Measurements from ENCODE around the gene SNRPF.

The SNRPF gene

GRCh38 chr12:95859947-95860850 is 1.4 kb downstream of the SNRPF start:
- Histone ChIP-seq H3K4me3 (ENCODE audit: low read depth in 1 of 2, low read length in 1 of 2) (no peak overlapping the region), H3K9me3 (no peaks in the 10 kb centered on the region), H3K27ac (no peak overlapping the region), H3K4me1 (ENCODE audit: control insufficient read depth in 1 of 2, insufficient read depth in 1 of 2, low read depth in 1 of 2, low read length in 1 of 2) (peaks cover 23 to 26% of the 10 kb centered on the region in 2 experiments), H3K36me3 (peaks cover 6% of the 10 kb centered on the region), H3K27me3 (peaks cover 30% of the 10 kb centered on the region)
- no peak for TF ChIP-seq CTCF (IDR thresholded peaks at IDR 0.05)

- Histone ChIP-seq H3K27ac (no peak overlapping the region), H3K4me3 (ENCODE audit: low read depth in 1 of 2, low read length in 1 of 2) (no peak overlapping the region), H3K9me3 (no peaks in the 10 kb centered on the region), H3K4me1 (ENCODE audit: control insufficient read depth in 1 of 2, insufficient read depth in 1 of 2, low read depth in 1 of 2, low read length in 1 of 2) (peaks cover 23 to 26% of the 10 kb centered on the region in 2 experiments), H3K27me3 (peaks cover 13% of the 10 kb centered on the region), H3K36me3 (peaks cover 11% of the 10 kb centered on the region)
- TF ChIP-seq CTCF (IDR thresholded peaks at IDR 0.05): no peak
These were observed 3.3 kb downstream of the SNRPF start for GRCh38 chr12:95862038-95862437.

GRCh38 chr12:95863337-95863736 is 4.6 kb downstream of the SNRPF start:
- peaks cover 12 to 15% of the 10 kb centered on the region in 2 experiments for H3K4me1 ChIP-seq (ENCODE audit: control insufficient read depth in 1 of 2, insufficient read depth in 1 of 2, low read depth in 1 of 2, low read length in 1 of 2)
- no peak for TF ChIP-seq CTCF (IDR thresholded peaks at IDR 0.05)
- H3K4me3 ChIP-seq (ENCODE audit: low read depth in 1 of 2, low read length in 1 of 2): no peak overlapping the region
- H3K27me3 ChIP-seq: no peaks in the 10 kb centered on the region
- H3K27ac ChIP-seq: no peak overlapping the region
- no peaks in the 10 kb centered on the region for H3K9me3 ChIP-seq
- H3K36me3 ChIP-seq: peaks cover 19% of the 10 kb centered on the region

GRCh38 chr12:95870897-95871296 is 12.1 kb downstream of the SNRPF start:
- no peak overlapping the region for H3K4me3 ChIP-seq (ENCODE audit: low read depth in 1 of 2, low read length in 1 of 2)
- peaks cover 19% of the 10 kb centered on the region for H3K36me3 ChIP-seq
- no peaks in the 10 kb centered on the region for H3K27me3 ChIP-seq
- no peak overlapping the region for H3K27ac ChIP-seq
- no peak for TF ChIP-seq CTCF (IDR thresholded peaks at IDR 0.05)
- H3K4me1 ChIP-seq (ENCODE audit: control insufficient read depth in 1 of 2, insufficient read depth in 1 of 2, low read depth in 1 of 2, low read length in 1 of 2): no peaks in the 10 kb centered on the region
- no peaks in the 10 kb centered on the region for H3K9me3 ChIP-seq

GRCh38 chr12:95874452-95874851 is 15.7 kb downstream of the SNRPF start:
- Histone ChIP-seq H3K27me3 (no peaks in the 10 kb centered on the region), H3K36me3 (no peaks in the 10 kb centered on the region), H3K4me1 (ENCODE audit: control insufficient read depth in 1 of 2, insufficient read depth in 1 of 2, low read depth in 1 of 2, low read length in 1 of 2) (no peaks in the 10 kb centered on the region), H3K27ac (no peak overlapping the region), H3K4me3 (ENCODE audit: low read depth in 1 of 2, low read length in 1 of 2) (no peak overlapping the region), H3K9me3 (no peaks in the 10 kb centered on the region)
- TF ChIP-seq CTCF (IDR thresholded peaks at IDR 0.05): no peak

All from neutrophil (primary cell).